ENCODE data around the gene SLAMF6.
"Not testable (repeated sequence)": the region's sequence is repeated elsewhere in the genome, so short reads cannot be mapped to it uniquely, and the experiment has no call there.

Gene SLAMF6

GRCh38 chr1:160520999-160521398, 2.1 kb downstream of the SLAMF6 start:
- no peak overlapping the region for H2AFZ ChIP-seq (ENCODE audit: low read length)
- no peak overlapping the region for H3K27ac ChIP-seq (replicated peaks; ENCODE audit: low read length)
- H2BK15ac ChIP-seq (ENCODE audit: low read length), result no peak overlapping the region
- no peak overlapping the region for H4K8ac ChIP-seq (ENCODE audit: low read depth, low read length)
- no peaks in the 10 kb centered on the region for H3K36me3 ChIP-seq (replicated peaks in 1 of 2; ENCODE audit: control insufficient read depth in 2 of 2, insufficient read depth in 2 of 2, low read length in 2 of 2)
- no peak overlapping the region for H3K14ac ChIP-seq (ENCODE audit: low read length)
- no peak for DNase-seq (ENCODE audit: low spot score)
- no peaks in the 10 kb centered on the region for H3K4me1 ChIP-seq (ENCODE audit: control insufficient read depth in 2 of 2, insufficient read depth in 1 of 2, low read depth in 1 of 2, low read length in 2 of 2)
- H3K23ac ChIP-seq (ENCODE audit: low read depth, low read length, poor library complexity), result no peak overlapping the region
- H3K4me2 ChIP-seq (ENCODE audit: insufficient read depth, low read length, poor library complexity, severe bottlenecking), result no peak overlapping the region
- H3K4me3 ChIP-seq (ENCODE audit: low read length in 2 of 2), result no peak overlapping the region
- H3K9ac ChIP-seq (ENCODE audit: low read depth, low read length, poor library complexity), result no peak overlapping the region
- no peaks in the 10 kb centered on the region for H3K9me3 ChIP-seq (replicated peaks in 1 of 2; ENCODE audit: control insufficient read depth in 2 of 2, insufficient read depth in 1 of 2, low read depth in 1 of 2, low read length in 2 of 2)
- H3K18ac ChIP-seq (ENCODE audit: low read length), result no peak overlapping the region
- H3K4ac ChIP-seq (ENCODE audit: low read length), result no peak overlapping the region
- H2BK12ac ChIP-seq (ENCODE audit: low read length), result no peak overlapping the region
- no peaks in the 10 kb centered on the region for H3K27me3 ChIP-seq (ENCODE audit: control insufficient read depth in 3 of 3, insufficient read depth in 3 of 3, low read depth in 1 of 3, low read length in 3 of 3)
- no peak overlapping the region for H2BK5ac ChIP-seq (ENCODE audit: low read length)
- H4K91ac ChIP-seq (ENCODE audit: low read depth, low read length, poor library complexity), result no peak overlapping the region
- no CpG with 5 or more reads among the region's 3 CpGs for WGBS, 2 donors (ENCODE audit: extremely low coverage in 2 of 2, insufficient read length in 2 of 2, insufficient replicate concordance in 1 of 2)
- no peak overlapping the region for H2AK5ac ChIP-seq (ENCODE audit: low read depth, low read length)
- no peaks in the 10 kb centered on the region for H3K79me1 ChIP-seq (ENCODE audit: low read depth, low read length)
- no peak overlapping the region for H2BK120ac ChIP-seq (ENCODE audit: low read depth, low read length)

GRCh38 chr1:160520582-160520981, 2.5 kb downstream of the SLAMF6 start:
- no peak overlapping the region for H3K23ac ChIP-seq (ENCODE audit: low read depth, low read length, poor library complexity)
- no peak overlapping the region for H2BK5ac ChIP-seq (ENCODE audit: low read length)
- H3K79me1 ChIP-seq (ENCODE audit: low read depth, low read length), result no peaks in the 10 kb centered on the region
- H2AFZ ChIP-seq (ENCODE audit: low read length), result no peak overlapping the region
- H3K18ac ChIP-seq (ENCODE audit: low read length), result no peak overlapping the region
- H2BK15ac ChIP-seq (ENCODE audit: low read length), result no peak overlapping the region
- DNase-seq (ENCODE audit: low spot score), result no peak
- H3K9me3 ChIP-seq (replicated peaks in 1 of 2; ENCODE audit: control insufficient read depth in 2 of 2, insufficient read depth in 1 of 2, low read depth in 1 of 2, low read length in 2 of 2), result no peaks in the 10 kb centered on the region
- H3K9ac ChIP-seq (ENCODE audit: low read depth, low read length, poor library complexity), result no peak overlapping the region
- H3K27me3 ChIP-seq (ENCODE audit: control insufficient read depth in 3 of 3, insufficient read depth in 3 of 3, low read depth in 1 of 3, low read length in 3 of 3), result no peaks in the 10 kb centered on the region
- WGBS, 2 donors (ENCODE audit: extremely low coverage in 2 of 2, insufficient read length in 2 of 2, insufficient replicate concordance in 1 of 2), result no CpG with 5 or more reads among the region's 2 CpGs
- no peak overlapping the region for H3K4me3 ChIP-seq (ENCODE audit: low read length in 2 of 2)
- no peaks in the 10 kb centered on the region for H3K36me3 ChIP-seq (replicated peaks in 1 of 2; ENCODE audit: control insufficient read depth in 2 of 2, insufficient read depth in 2 of 2, low read length in 2 of 2)
- H2BK120ac ChIP-seq (ENCODE audit: low read depth, low read length), result no peak overlapping the region
- H2BK12ac ChIP-seq (ENCODE audit: low read length), result no peak overlapping the region
- H3K4ac ChIP-seq (ENCODE audit: low read length), result no peak overlapping the region
- no peaks in the 10 kb centered on the region for H3K4me1 ChIP-seq (ENCODE audit: control insufficient read depth in 2 of 2, insufficient read depth in 1 of 2, low read depth in 1 of 2, low read length in 2 of 2)
- no peak overlapping the region for H3K4me2 ChIP-seq (ENCODE audit: insufficient read depth, low read length, poor library complexity, severe bottlenecking)
- H4K91ac ChIP-seq (ENCODE audit: low read depth, low read length, poor library complexity), result no peak overlapping the region
- H2AK5ac ChIP-seq (ENCODE audit: low read depth, low read length), result no peak overlapping the region
- no peak overlapping the region for H3K14ac ChIP-seq (ENCODE audit: low read length)
- H4K8ac ChIP-seq (ENCODE audit: low read depth, low read length), result no peak overlapping the region
- no peak overlapping the region for H3K27ac ChIP-seq (replicated peaks; ENCODE audit: low read length)

- no peak overlapping the region for H2AFZ ChIP-seq (ENCODE audit: low read length)
These were observed 3.2 kb downstream of the SLAMF6 start for GRCh38 chr1:160519642-160520435.

GRCh38 chr1:160517519-160517918, 5.5 kb downstream of the SLAMF6 start:
- WGBS, 2 donors (ENCODE audit: extremely low coverage in 2 of 2, insufficient read length in 2 of 2, insufficient replicate concordance in 1 of 2), result no CpG with 5 or more reads among the region's 2 CpGs

More at GRCh38 chr1:160519642-160520435, 3.2 kb downstream of the SLAMF6 start:
- H3K18ac ChIP-seq (ENCODE audit: low read length), result no peak overlapping the region
- no peak overlapping the region for H3K27ac ChIP-seq (replicated peaks; ENCODE audit: low read length)
- no CpG with 5 or more reads among the region's 5 CpGs for WGBS, 2 donors (ENCODE audit: extremely low coverage in 2 of 2, insufficient read length in 2 of 2, insufficient replicate concordance in 1 of 2)
- no peaks in the 10 kb centered on the region for H3K9me3 ChIP-seq (replicated peaks in 1 of 2; ENCODE audit: control insufficient read depth in 2 of 2, insufficient read depth in 1 of 2, low read depth in 1 of 2, low read length in 2 of 2)
- no peak overlapping the region for H2BK15ac ChIP-seq (ENCODE audit: low read length)
- H3K4ac ChIP-seq (ENCODE audit: low read length), result no peak overlapping the region
- no peak for DNase-seq (ENCODE audit: low spot score)
- H2BK12ac ChIP-seq (ENCODE audit: low read length), result no peak overlapping the region
- no peak overlapping the region for H4K91ac ChIP-seq (ENCODE audit: low read depth, low read length, poor library complexity)
- no peak overlapping the region for H3K4me3 ChIP-seq (ENCODE audit: low read length in 2 of 2)
- H2BK5ac ChIP-seq (ENCODE audit: low read length), result no peak overlapping the region
- H2AK5ac ChIP-seq (ENCODE audit: low read depth, low read length), result no peak overlapping the region
- H3K14ac ChIP-seq (ENCODE audit: low read length), result no peak overlapping the region
- no peaks in the 10 kb centered on the region for H3K4me1 ChIP-seq (ENCODE audit: control insufficient read depth in 2 of 2, insufficient read depth in 1 of 2, low read depth in 1 of 2, low read length in 2 of 2)
- H3K36me3 ChIP-seq (replicated peaks in 1 of 2; ENCODE audit: control insufficient read depth in 2 of 2, insufficient read depth in 2 of 2, low read length in 2 of 2), result no peaks in the 10 kb centered on the region
- no peak overlapping the region for H4K8ac ChIP-seq (ENCODE audit: low read depth, low read length)
- no peak overlapping the region for H3K4me2 ChIP-seq (ENCODE audit: insufficient read depth, low read length, poor library complexity, severe bottlenecking)
- H3K79me1 ChIP-seq (ENCODE audit: low read depth, low read length), result no peaks in the 10 kb centered on the region
- H3K9ac ChIP-seq (ENCODE audit: low read depth, low read length, poor library complexity), result no peak overlapping the region
- no peak overlapping the region for H2BK120ac ChIP-seq (ENCODE audit: low read depth, low read length)
- no peak overlapping the region for H3K23ac ChIP-seq (ENCODE audit: low read depth, low read length, poor library complexity)
- no peaks in the 10 kb centered on the region for H3K27me3 ChIP-seq (ENCODE audit: control insufficient read depth in 3 of 3, insufficient read depth in 3 of 3, low read depth in 1 of 3, low read length in 3 of 3)

More at GRCh38 chr1:160517519-160517918, 5.5 kb downstream of the SLAMF6 start:
- H3K9me3 ChIP-seq (replicated peaks in 1 of 2; ENCODE audit: control insufficient read depth in 2 of 2, insufficient read depth in 1 of 2, low read depth in 1 of 2, low read length in 2 of 2); H3K9ac ChIP-seq (ENCODE audit: low read depth, low read length, poor library complexity); H3K18ac ChIP-seq (ENCODE audit: low read length); H3K27ac ChIP-seq (replicated peaks; ENCODE audit: low read length); H3K4me2 ChIP-seq (ENCODE audit: insufficient read depth, low read length, poor library complexity, severe bottlenecking); H3K27me3 ChIP-seq (ENCODE audit: control insufficient read depth in 3 of 3, insufficient read depth in 3 of 3, low read depth in 1 of 3, low read length in 3 of 3); H2AFZ ChIP-seq (ENCODE audit: low read length); DNase-seq (ENCODE audit: low spot score); H4K91ac ChIP-seq (ENCODE audit: low read depth, low read length, poor library complexity); H2AK5ac ChIP-seq (ENCODE audit: low read depth, low read length); H2BK15ac ChIP-seq (ENCODE audit: low read length); H2BK120ac ChIP-seq (ENCODE audit: low read depth, low read length); H3K4ac ChIP-seq (ENCODE audit: low read length); H3K4me3 ChIP-seq (ENCODE audit: low read length in 2 of 2); H3K36me3 ChIP-seq (replicated peaks in 1 of 2; ENCODE audit: control insufficient read depth in 2 of 2, insufficient read depth in 2 of 2, low read length in 2 of 2); H3K4me1 ChIP-seq (ENCODE audit: control insufficient read depth in 2 of 2, insufficient read depth in 1 of 2, low read depth in 1 of 2, low read length in 2 of 2); H2BK5ac ChIP-seq (ENCODE audit: low read length); H4K8ac ChIP-seq (ENCODE audit: low read depth, low read length); H3K23ac ChIP-seq (ENCODE audit: low read depth, low read length, poor library complexity); H3K14ac ChIP-seq (ENCODE audit: low read length); H3K79me1 ChIP-seq (ENCODE audit: low read depth, low read length); H2BK12ac ChIP-seq (ENCODE audit: low read length): not testable (repeated sequence)

Measured in neuronal stem cell (in vitro differentiated cells).